Upper lobe of left lung (tissue), 4 donors: Measurements from ENCODE around the gene LTK.

ENCODE experiments used
- CTCF ChIP-seq, 6 experiments: fragments of 450-650 bp in 4 of 6; fragments of 200-600 bp in 2 of 6; sonication (generic) in 2 of 6; IDR thresholded peaks; one replicate each; pipeline ENCODE4 v1.5.1; 2016 to 2019; ENCODE audit warnings: antibody characterized with exemption in 6 of 6
- EP300 ChIP-seq, 4 donors: sonication (generic); formaldehyde crosslinking; IDR thresholded peaks; one replicate each; pipeline ENCODE4 v1.5.1; 2017; ENCODE audit warnings: antibody characterized with exemption in 4 of 4, control low read depth in 2 of 4
- POLR2A ChIP-seq, 4 donors: fragments of 450-650 bp; IDR thresholded peaks; one replicate each; pipeline ENCODE4 v1.5.1; 2016 to 2017; ENCODE audit warnings: antibody characterized with exemption in 4 of 4, mild to moderate bottlenecking in 2 of 4
- POLR2AphosphoS5 ChIP-seq, 2 donors: sonication (generic); formaldehyde crosslinking; IDR thresholded peaks; one replicate each; pipeline ENCODE4 v1.5.1; 2017; ENCODE audit warnings: antibody characterized with exemption in 2 of 2

DNA sequence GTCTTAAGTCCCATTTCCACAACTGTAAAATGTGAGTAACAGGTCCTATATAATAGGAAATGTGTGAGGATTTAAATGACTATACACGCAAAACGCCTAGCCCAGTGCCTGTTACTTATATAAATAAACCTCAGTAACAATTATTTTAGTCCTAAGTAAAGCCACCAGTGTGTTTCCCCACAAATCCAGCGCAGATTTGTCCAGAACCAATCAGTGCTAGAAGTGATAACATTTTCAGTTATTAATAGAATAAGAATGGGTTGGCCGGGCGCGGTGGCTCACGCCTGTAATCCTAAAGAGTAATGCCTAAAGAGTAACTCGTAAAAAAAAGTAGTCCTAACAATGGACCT, 29.9 kb upstream of the LTK start:
- TF ChIP-seq EP300 (IDR thresholded peaks at IDR 0.05), result no peak
- no peak for TF ChIP-seq CTCF (IDR thresholded peaks at IDR 0.05)
- TF ChIP-seq POLR2AphosphoS5 (IDR thresholded peaks at IDR 0.05), result no peak
- TF ChIP-seq POLR2A (IDR thresholded peaks at IDR 0.05), result no peak
